Activated CD4-positive, alpha-beta T cell treated with anti-CD3 and anti-CD28 coated beads, Interleukin-10, Interleukin-2, amounts not matched to agents 100 ng/mL and 50 ng/mL, durations not matched to agents 16 hours and 8 hours (primary cell): ENCODE data around the gene ADGRB2.

Experiments used
- DNase-seq: peaks from one replicate; pipeline ENCODE4 v3.0.0-alpha.2; 2020

The ADGRB2 gene

DNA sequence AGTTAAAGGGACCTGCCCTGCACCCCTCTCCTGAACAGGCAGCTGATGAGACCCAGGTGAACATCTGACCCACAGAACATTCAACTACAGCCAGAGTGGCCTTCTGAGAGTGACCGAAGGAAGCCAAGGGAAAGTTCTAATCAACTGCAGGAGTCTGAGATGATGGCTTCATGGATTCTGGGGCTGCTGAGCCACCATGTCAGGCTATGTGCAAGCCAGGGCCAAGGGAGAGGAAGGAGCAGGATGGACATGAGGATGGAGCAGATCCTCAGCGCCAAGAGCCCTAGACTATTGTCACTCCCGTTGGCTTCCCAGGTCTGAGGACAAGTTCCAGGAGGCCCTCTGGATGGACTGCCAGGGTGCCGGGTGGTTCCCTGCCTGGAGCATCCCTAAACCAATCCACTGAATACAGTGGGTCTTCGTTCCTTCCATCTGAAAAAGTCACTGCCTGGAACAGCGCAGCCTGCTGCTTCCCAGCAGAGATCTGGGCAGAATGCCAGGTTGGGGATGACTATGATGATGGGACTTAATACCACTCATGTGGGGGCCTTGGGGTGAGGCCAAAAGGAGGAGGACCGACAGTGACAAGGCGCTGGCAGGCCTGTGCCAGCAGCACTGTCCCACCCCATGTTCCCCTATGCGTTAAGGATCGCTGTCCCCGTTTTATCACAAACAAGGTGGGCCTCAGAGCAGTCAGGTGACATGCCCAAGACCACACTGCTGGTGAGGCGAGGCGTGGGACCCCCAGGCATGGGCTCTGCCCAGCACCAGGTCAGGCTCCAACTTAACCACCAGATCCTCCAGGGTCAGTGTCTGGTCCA lies 31.9 kb upstream of the ADGRB2 start:
- no peak for DNase-seq

DNA sequence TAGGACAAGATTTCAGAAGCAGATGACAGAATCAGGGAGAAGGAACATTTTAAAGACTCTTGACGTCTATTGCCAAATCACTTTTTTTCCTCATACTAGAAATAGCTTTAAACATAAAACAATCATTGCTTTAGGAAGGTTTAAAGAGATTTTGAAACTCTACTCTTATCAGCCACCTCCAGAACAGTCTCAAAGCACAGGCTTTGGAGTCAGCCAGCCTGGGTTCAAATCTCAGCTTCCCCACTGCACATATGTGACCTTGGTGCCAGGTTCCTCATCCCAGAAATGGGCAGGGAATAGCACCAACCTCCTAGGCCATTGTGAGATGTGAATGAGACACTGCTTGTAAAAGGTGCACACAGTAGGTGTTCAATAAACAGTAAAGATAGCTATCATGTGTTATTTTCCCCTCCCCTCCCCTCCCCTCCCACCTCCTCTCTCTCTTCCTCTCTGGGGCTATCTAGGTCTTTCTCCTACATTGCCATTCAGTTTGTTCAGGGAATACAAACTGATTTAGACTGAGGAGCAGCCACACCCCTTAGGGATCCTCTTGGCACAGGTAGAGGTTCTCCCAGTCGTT lies 31.0 kb upstream of the ADGRB2 start:
- no peak for DNase-seq

DNA sequence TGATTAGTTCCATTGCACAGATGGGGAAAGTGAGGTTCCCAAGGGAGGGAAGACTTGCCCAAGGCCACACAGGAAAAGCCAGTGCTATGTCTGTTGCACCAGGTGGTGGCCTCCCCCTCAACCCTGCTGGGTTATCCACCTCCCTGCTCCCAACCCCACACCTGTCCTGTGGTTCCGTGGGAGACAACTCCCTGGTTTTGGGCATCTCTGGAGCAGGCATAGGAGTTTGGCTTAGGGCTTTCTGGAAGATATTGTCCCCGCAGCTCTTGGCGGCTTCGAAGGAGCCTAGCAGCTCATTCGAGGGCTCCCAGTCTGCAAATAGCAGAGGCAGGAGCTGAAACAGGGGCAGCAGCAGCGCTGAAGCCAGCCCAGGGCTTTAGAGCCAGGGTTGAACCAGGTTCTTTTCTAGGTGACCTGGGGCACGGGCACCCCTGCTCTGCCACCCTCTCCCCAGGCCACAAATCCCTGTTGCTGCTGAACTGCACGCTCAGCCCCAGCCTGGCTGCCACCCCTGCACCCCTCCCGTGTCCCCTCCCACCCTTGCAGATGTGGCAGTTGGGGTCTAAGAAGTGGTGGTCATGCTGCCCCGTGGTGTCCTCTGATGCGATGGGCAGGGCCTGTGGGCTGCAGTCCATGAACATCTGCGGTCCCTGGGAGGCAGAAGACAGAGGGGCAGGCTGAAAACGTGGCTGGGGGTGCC lies 29.6 kb upstream of the ADGRB2 start:
- no peak for DNase-seq

DNA sequence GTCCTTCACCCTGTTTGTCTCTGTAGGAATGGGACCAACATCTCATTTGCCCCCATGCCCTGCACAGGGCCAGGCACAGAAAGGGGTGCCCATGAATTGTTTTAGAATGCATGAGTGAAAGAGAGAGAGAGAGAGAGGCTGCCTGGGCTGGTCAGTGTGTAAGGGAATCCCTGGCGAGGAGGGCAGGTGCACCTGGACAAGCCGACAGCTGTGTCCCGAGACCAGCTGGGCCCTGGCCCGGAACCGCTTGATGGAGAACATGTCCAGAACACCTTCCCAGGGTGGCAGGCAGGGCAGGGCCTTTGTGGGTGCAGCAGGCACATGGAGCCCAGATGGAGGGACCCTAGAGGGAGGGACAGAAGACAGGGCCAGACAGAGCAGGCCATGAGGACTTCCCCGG lies 28.9 kb upstream of the ADGRB2 start:
- DNase-seq, result no peak

DNA sequence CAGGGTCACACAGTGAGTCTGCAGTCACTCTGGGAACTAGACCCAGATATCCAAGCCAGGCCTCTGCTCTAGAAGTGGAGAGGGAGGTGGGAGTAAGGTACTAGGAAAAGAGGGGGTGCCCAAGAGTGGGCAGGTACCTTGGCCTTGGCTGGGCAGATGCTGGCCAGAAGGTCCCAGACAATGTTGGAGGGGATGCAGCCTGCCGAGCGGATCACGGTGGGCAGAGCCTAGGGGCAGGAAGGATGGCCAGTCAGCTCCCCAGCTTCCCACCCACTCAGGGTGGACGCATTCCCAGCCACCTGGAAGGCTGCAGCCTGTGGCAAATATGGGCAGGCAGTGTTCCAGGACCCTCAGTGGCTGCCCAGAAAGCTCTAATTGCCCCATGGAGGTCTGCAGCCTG lies 28.4 kb upstream of the ADGRB2 start:
- no peak for DNase-seq

DNA sequence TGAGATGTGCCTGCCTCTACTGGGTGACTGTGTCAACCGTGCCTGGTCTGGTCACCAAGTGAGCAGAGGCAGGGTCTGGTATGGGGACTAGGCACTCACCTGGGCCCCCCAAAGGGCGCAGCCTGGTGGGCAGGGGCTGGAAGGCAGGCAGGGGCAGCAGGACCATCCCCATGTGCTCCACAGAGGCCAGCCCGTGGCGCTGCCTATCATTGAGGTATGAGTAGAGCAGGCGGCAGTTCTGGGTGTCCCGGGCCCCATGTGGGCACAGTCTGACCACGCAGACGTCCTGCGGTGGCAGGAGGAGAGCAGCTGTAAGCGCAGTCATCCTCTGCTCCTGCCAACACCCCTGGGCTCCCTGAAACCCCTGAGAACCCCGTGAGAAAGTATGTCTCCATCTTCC lies 28.0 kb upstream of the ADGRB2 start:
- DNase-seq, result no peak

DNA sequence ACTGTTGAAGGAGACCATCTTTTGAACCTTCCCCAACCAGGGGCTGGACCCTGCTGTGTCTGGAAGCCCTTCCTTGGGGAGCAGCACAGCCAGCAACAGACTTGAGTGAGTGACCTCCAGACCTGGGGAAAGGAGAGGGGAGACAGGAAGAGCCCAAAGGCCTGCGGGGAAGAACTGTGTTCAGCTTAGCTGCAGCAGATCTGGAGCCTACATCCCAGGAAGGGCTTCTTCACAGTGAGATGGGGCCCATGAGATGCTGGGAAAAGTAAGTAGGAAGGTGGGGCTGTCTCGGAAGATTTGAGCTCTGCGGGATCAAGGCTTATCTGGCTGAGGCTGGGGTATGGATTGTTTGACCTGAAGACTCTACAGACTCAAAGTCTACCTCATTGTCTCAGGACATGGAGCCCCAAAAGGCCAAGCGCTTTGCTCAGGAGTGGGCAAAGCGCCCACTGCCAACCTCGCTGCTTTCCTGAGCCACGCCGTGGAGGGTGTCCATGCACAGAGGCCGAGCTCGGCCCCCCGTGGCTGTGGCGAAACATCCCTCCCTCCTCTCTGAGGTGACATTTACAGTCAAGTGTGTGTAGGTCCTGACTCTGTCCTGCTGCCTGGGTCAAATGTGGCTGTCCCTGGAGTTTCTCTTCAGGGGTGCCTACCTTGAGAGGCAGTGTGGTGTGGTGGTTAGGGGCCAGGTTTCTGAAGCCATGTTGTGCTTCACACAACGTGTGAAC lies 27.2 kb upstream of the ADGRB2 start:
- no peak for DNase-seq

DNA sequence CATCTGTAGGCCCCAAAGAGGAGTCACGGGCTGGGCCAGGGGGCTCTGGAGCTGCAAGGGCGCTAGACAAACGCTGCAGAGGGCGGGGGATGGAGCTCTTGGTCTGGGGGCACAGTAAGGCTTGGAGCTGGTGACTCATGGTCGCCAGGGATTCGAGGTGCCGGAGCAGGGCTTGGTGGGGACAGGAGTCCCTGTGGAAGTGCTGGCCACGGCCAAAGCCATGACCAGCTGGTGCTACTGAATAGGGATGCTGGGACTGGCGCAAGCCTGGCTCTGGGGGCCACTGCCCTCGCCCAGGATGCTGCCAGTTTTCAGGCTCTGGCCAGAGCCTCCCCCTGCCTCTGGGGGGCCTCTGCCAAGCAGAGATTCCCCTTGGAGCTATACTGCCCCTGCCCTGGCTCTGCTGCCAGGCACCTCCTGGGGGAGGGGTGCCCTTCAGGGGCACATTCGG lies 26.5 kb upstream of the ADGRB2 start:
- DNase-seq, result no peak

DNA sequence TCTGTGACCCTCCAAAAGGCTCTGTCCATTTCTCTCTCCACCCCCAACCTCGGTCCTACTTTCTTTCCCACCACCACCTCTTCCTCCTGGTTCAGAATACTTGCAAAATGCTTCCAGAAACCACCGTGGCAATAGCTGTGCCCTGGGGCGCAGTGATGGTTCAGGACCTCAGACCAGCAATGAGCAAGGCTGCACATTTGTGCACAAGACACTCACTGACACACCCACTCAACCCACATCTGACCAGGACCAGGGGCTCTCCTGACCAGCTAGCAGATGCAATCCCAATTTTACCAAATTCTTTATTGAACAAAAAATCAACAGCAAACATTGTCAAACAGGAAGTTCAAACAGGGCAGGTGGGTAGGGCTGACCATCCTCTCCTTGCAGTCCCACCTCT lies 26.0 kb upstream of the ADGRB2 start:
- no peak for DNase-seq

DNA sequence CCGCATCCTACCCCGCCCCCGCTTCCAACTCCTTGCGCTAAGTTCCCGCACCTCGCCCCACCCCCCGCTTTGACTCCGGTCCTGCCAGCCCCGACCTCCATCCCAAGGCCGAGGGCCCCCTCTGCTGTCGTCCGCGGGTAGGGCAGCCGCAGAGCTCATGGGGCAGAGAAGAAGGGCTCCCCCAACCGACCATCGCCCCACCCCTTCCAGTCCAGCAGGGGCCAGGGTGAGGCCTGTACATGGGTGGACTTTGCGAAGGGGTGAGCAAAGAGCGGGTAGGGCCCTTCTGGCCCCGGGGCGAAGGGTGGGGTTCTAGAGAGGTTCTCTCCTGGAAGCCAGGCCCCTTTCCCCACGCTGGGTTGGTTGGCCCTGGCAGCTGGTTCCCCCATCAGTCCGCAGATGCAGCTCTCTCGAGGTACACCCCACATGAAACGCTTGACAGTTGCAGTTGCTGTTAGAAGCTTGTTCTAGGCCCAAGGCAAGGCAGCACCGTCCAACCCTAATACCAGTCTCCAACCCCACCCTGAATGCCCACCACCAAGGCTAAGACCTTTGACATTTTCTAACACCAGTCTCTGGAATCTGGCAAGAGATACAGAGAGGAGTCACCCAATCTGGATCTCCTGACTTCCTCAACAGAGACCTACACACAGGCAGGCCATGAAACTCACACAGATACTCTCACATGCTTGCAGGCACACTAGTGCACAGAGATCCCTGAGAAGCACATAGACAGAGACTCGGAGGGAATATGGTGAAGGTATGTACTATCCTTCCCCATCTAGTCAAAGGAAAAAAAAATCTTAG lies 25.3 kb upstream of the ADGRB2 start:
- DNase-seq, result peak; percentile 94

DNA sequence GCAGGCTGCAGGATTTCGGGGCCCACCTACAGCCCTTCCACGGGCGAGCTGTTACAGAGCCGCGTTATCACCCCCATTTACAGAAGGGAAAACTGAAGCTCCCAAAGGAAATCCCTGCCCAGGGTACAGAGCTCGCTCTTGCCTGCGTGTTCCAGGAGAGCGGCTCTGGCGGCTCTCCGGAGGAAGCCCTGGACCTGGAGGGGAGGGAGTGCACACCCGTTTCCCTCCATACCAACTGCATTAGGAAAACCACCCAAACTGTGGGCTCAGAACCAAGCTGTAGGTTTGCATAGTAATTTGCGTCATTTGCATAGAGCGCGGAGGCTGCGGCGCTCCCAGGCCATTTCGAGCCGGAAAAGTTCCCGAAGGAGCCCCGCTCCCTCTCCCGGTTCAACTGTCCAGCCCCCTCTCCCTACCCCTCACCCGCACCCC lies 24.7 kb upstream of the ADGRB2 start:
- DNase-seq, result no peak

DNA sequence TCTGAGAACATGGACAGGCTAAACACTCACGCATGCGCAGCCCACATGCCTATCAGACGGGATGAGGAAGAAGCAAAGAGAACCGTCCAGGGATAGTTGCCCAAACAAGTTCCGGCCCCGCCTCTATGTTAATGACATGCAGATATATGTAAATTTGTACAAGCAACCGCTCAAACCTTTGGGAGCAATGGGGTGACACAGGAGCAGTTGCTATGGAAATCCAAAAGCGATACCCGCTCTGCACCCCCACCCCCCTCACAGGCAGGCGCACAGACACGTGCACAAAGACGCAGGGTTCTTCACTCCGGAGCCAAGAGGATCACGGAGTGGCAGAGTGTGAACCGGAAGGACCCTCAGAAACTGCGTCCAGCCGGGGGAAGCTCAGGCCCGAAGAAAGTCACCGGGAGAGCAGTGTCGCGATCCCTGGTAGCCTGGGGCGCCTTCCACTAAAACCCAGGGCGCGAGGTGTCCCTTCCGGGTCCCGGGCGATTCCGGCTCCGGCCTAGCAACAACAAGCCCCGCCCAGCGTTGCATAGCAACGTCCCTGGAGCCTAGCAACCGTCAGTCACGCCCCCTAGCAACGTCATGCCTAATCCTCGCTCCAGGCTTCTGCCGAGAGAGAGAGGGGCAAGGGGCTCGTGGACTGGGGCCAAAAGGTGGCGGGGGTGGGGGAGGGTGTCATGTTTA lies 24.1 kb upstream of the ADGRB2 start:
- DNase-seq, result peak; percentile 95

DNA sequence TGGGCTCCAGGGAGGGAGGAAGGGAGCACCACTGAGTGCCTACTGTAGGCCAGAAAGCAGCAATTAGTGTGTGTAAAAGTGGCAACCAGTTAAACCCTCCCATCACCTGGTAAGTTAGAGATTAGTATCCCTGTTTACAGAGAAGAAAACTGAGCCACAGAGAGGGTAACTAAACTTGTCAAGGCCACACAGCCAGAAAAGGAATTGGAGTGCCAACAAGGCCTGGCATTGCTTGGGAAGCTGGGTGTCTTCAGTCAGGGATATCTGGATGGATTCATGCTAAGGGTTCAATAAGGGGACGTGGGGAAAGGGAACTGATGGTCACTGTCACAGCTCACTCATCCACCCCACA lies 23.6 kb upstream of the ADGRB2 start:
- DNase-seq, result no peak

DNA sequence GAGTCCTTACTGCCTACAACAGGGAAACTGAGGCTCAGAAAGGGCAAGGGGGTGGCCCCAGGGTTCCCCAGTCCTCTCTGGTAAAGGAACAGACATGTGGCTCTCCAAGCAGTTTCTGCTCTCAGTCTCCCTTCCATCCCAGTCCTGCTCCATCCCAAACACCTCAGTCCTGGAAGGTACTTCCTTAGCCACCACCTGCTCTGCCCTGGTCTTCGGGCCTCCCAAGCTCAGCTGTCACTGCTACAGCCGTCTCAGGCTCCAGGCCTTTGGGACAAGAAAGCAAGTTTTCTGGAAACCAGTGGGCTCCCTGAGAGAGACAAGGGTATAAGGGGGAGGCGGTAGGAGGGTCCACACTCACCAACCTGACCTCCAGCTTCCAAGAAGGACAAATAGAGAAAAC lies 23.1 kb upstream of the ADGRB2 start:
- no peak for DNase-seq

DNA sequence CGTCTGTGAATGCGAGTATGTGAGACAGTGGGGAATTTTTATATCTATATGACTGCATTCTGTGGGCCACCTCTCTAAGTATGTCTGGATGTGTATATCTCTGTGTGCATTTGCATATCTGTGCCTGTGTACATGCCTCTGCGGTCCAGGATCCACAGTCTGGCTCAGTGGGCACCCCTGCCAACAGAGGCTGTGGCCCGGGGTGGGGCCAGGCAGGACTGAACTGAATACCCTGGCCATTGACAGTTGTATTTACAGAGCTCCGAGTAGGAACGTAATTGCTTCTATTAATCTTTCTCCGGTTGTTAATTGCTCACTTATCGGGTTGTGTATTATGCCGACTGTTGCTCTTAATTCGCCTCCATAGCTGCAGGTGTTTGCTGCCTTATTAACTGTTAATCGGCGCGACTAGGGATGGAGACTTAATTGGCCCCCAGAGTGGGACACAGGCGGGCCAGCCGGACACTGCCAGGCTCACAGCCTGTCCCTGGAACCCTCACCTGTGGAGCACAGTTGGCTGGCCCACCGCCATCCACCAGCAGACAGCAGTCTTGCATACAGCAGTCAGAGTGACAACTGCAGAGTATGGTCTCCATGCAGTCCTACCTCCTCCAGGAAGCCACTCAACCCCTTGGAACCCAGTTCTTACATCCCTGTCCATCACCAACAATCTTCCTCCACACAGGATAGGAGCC lies 22.4 kb upstream of the ADGRB2 start:
- no peak for DNase-seq

DNA sequence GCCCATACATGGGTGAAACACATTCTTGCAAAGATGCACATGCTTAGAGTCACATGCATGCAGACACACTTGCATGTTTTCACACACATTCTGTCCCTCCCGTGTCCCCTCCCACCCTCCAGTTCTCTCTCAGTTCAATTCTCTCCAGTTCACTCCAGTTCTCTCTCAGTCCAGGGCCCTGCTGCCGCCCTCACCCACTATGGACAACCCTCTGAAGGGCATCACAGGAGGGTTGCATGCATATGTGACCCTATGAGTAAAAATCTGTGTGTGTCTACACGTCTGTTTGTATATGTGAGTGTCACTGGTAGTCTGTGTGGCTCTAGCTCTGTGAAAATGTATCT lies 21.8 kb upstream of the ADGRB2 start:
- DNase-seq, result no peak

DNA sequence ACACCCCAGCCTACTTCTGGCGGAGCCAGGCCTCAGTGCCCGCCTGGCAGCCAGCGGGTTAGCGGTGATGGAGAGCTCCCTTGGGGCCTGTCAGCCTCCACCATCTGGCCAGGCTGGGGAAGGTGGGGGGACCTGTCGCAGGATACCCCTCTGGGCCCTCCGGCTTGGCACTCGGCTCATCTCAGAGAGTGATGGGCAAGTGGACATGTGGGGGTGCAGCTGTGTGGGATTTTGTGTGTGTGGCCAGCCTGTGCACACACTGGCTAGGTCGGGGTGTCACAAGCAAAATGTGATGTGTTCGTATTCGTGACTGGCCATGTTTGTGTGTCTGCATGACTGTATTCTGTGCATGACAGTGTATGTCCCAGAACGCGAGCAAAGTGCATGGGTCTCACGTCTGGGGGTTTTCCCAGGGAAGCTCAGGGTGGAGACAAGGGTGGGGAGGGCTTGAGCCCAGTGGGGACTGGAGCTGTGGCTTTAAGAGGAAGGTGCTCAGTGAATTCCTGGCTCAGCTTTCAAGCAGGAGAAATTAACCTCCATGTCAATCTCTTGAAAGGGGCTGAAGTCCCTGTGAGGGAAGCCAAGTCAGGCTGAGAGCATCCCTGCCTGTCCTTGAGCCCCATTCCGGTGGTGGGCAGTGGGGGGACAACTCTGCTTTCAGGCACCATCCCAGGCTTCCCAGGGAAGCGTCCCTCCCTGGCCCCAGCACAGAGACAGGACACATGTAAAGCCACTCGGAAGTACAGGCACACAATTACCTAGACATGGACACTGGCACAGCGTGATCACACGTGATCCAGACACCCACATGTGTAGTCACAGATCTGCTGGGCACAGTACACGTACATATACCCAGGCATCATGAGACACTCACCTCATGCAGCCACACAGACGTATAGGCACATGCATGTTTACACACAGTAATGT lies 21.1 kb upstream of the ADGRB2 start:
- DNase-seq, result no peak

DNA sequence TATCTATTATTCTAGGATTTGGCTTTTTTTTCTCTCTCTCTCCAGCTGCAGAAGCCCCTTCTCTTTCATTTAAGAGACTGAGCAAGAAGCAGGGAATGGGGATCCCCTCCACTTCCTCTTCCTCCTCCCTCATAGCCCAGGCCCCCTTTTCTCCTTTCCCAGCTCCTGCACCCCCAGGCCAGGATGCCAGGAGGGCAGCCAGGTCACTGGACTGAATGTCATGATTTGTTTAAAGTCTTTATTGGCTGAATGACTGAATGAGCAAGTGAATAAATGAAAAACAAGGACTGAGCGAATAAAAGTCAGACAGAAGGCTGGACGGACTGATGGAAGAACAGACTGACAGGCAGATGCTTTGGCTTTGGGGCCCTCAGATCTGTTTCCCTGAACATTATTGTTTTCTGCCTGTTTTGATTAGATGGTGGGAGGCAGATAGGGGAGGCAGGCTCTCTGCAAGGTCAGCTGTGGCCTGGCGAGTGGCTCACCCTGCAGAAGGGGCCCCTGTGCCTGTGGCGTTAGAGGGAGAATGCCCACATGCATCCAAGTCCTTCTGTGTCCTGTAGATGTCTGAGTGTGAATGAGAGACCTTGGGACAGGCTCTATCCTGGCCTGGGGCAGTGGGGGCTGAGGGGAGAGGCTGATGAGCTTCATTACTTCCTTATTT lies 20.3 kb upstream of the ADGRB2 start:
- DNase-seq, result no peak

DNA sequence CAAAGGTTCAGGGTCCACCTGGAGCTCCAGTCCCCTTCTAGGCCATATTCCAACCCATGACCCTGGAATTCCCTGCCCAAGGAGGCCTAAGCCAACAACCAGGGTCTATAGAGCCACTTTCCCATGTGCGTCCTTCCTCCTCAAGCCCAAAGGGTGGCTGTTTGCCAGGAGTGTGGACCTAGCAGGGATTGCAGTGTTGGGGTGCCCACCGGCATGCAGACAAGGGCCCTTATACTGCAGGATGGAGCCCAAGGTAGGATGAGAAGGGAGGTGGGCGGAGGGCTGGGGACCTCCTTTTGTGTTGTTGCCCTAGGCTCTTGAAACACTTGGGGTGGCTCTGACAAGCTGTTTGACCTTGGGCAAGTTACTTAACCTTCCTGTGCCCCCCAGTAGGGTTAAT lies 19.7 kb upstream of the ADGRB2 start:
- DNase-seq, result no peak
